ENCODE measurements around the gene PCSK9.

DNA sequence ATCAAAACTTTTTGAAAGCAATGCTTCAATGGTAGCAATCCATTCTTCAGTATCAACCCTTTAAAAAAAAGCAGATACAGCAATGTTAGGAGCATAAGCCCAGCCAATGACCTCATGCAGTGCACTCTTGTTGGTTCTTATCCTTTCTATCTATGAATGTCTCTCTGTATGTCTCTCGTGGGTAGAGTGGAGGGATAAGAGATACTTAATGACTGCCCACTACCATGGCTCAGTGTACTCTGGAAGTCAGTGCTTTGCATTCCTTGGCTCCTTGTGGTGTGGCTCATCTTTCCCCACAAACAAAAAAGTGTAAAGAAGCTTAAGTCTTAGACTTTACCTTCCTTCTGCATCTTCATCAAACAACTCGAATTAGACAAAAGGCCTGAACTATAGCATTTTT, 50.3 kb downstream of the PCSK9 start:
- no peak for TF ChIP-seq EZH2 (IDR thresholded peaks at IDR 0.05; ENCODE audit: low read depth, unreplicated experiment)
- TF ChIP-seq, protein P1, sequence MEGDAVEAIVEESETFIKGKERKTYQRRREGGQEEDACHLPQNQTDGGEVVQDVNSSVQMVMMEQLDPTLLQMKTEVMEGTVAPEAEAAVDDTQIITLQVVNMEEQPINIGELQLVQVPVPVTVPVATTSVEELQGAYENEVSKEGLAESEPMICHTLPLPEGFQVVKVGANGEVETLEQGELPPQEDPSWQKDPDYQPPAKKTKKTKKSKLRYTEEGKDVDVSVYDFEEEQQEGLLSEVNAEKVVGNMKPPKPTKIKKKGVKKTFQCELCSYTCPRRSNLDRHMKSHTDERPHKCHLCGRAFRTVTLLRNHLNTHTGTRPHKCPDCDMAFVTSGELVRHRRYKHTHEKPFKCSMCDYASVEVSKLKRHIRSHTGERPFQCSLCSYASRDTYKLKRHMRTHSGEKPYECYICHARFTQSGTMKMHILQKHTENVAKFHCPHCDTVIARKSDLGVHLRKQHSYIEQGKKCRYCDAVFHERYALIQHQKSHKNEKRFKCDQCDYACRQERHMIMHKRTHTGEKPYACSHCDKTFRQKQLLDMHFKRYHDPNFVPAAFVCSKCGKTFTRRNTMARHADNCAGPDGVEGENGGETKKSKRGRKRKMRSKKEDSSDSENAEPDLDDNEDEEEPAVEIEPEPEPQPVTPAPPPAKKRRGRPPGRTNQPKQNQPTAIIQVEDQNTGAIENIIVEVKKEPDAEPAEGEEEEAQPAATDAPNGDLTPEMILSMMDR (conservative IDR thresholded peaks at IDR 0.05; ENCODE audit: low read depth in 2 of 2): no peak
- TF ChIP-seq, protein P2, sequence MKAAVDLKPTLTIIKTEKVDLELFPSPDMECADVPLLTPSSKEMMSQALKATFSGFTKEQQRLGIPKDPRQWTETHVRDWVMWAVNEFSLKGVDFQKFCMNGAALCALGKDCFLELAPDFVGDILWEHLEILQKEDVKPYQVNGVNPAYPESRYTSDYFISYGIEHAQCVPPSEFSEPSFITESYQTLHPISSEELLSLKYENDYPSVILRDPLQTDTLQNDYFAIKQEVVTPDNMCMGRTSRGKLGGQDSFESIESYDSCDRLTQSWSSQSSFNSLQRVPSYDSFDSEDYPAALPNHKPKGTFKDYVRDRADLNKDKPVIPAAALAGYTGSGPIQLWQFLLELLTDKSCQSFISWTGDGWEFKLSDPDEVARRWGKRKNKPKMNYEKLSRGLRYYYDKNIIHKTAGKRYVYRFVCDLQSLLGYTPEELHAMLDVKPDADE (IDR thresholded peaks at IDR 0.05): no peak
- no peak for TF ChIP-seq ZNF331 (CRISPR knock-in tag; IDR thresholded peaks at IDR 0.05; ENCODE audit: low read depth)
- TF ChIP-seq JUNB (IDR thresholded peaks at IDR 0.05; ENCODE audit: unreplicated experiment): no peak
- TF ChIP-seq POLR2AphosphoS5 (IDR thresholded peaks at IDR 0.05; ENCODE audit: low read depth): no peak
